ENCODE measurements around the gene ONECUT1. TPM values are rescaled to one million over a fixed set of nuclear protein-coding genes. Genes with fewer than 3 reads are reported as not detected.

ONECUT1 gene
- total RNA-seq, 2 experiments from 2014 or later, result 0.15 to 0.25 TPM

- no peak overlapping the region for H3K4me3 ChIP-seq (ENCODE audit: low read depth, low read length, poor library complexity, severe bottlenecking)
- no peak for DNase-seq (ENCODE audit: low spot score)
- no peaks in the 10 kb centered on the region for H3K79me2 ChIP-seq (ENCODE audit: insufficient read depth, low read depth, low read length)
- H3K36me3 ChIP-seq (ENCODE audit: insufficient read depth, low read length), result no peaks in the 10 kb centered on the region
- intact Hi-C loops (cut with micrococcal nuclease; ENCODE audit: unreplicated experiment), result no loop called here
- no peak overlapping the region for H3K27ac ChIP-seq (ENCODE audit: low read depth, low read length, poor library complexity, severe bottlenecking)
- H3K4me2 ChIP-seq (ENCODE audit: low read length), result no peak overlapping the region
- CTCF ChIA-PET (ENCODE audit: unreplicated experiment), result no interaction called here
- no peaks in the 10 kb centered on the region for H3K9me3 ChIP-seq (ENCODE audit: low read length)
- no TSS peak for BruUV-seq (replicated peaks)
- POLR2A ChIA-PET, result no interaction called here
- H4K20me1 ChIP-seq (ENCODE audit: insufficient read depth, low read length), result no peaks in the 10 kb centered on the region
- H3K9me2 ChIP-seq (ENCODE audit: insufficient read depth, low read length), result no peaks in the 10 kb centered on the region
- no peak overlapping the region for H2AFZ ChIP-seq (ENCODE audit: low read length)
- H3K4me1 ChIP-seq (ENCODE audit: insufficient read depth, low read length, poor library complexity, severe bottlenecking), result no peaks in the 10 kb centered on the region
- TF ChIP-seq CTCF (conservative IDR thresholded peaks at IDR 0.05; ENCODE audit: low read length) (no peak), EZH2phosphoT487 (IDR thresholded peaks at IDR 0.05; ENCODE audit: borderline replicate concordance, low read depth, low read length) (no peak)
Observed at GRCh38 chr15:52798529-52799101, 8.5 kb upstream of the ONECUT1 start.

- Histone ChIP-seq H3K27ac (ENCODE audit: low read depth, low read length, poor library complexity, severe bottlenecking) (no peak overlapping the region), H3K36me3 (ENCODE audit: insufficient read depth, low read length) (no peaks in the 10 kb centered on the region), H3K9me3 (ENCODE audit: low read length) (no peaks in the 10 kb centered on the region), H3K4me3 (ENCODE audit: low read depth, low read length, poor library complexity, severe bottlenecking) (no peak overlapping the region), H3K4me2 (ENCODE audit: low read length) (no peak overlapping the region), H4K20me1 (ENCODE audit: insufficient read depth, low read length) (no peaks in the 10 kb centered on the region), H3K9me2 (ENCODE audit: insufficient read depth, low read length) (no peaks in the 10 kb centered on the region), H3K4me1 (ENCODE audit: insufficient read depth, low read length, poor library complexity, severe bottlenecking) (no peaks in the 10 kb centered on the region), H3K79me2 (ENCODE audit: insufficient read depth, low read depth, low read length) (no peaks in the 10 kb centered on the region), H2AFZ (ENCODE audit: low read length) (no peak overlapping the region)
- DNase-seq (ENCODE audit: low spot score), result no peak
- POLR2A ChIA-PET, result interaction anchor here (0.6 kb wide), 1 partner anchor 124 kb away, joined by 3 read pairs; no protein-coding TSS in a partner anchor
- no TSS peak for BruUV-seq (replicated peaks)
- TF ChIP-seq CTCF (conservative IDR thresholded peaks at IDR 0.05; ENCODE audit: low read length) (no peak), EZH2phosphoT487 (IDR thresholded peaks at IDR 0.05; ENCODE audit: borderline replicate concordance, low read depth, low read length) (peak; percentile 30; the same call in 1 of the 2 replicates)
- intact Hi-C loops (cut with micrococcal nuclease; ENCODE audit: unreplicated experiment), result no loop called here
- CTCF ChIA-PET (ENCODE audit: unreplicated experiment), result no interaction called here
Observed at GRCh38 chr15:52797625-52798501, 7.7 kb upstream of the ONECUT1 start.

Data from OCI-LY7 (cell line).